Spinal cord (tissue), 10 donors: Measurements from ENCODE around the gene HAGH. TPM values are rescaled to one million over a fixed set of nuclear protein-coding genes. Genes with fewer than 3 reads are reported as not detected.

Source experiments
- DNase-seq, 6 donors: peaks; one replicate each; pipeline versions ENCODE4 v3.0.0 to v3.0.0-alpha.2; 2013 to 2015; ENCODE audit warnings: low spot score in 6 of 6, low read depth in 4 of 6
- H3K27ac ChIP-seq: one replicate; pipeline ENCODE4 v1.5.1; 2013; ENCODE audit warnings: low read depth, low read length, control low read depth
- H3K27me3 ChIP-seq: one replicate; pipeline ENCODE4 v1.6.1; 2013; ENCODE audit warnings: low read length; ENCODE audit not compliant: control insufficient read depth, insufficient read depth
- H3K36me3 ChIP-seq: one replicate; pipeline ENCODE4 v1.6.1; 2013; ENCODE audit warnings: low read length; ENCODE audit not compliant: control insufficient read depth, insufficient read depth
- H3K4me1 ChIP-seq: one replicate; pipeline ENCODE4 v1.6.1; 2013; ENCODE audit warnings: low read length; ENCODE audit not compliant: control insufficient read depth, insufficient read depth
- H3K4me3 ChIP-seq: one replicate; pipeline ENCODE4 v1.5.1; 2013; ENCODE audit warnings: low read depth, low read length, control low read depth
- H3K9me3 ChIP-seq: one replicate; pipeline ENCODE4 v1.6.1; 2013; ENCODE audit warnings: low read length; ENCODE audit not compliant: control insufficient read depth, insufficient read depth
- WGBS: methylation state at CpG from one replicate; pipeline ENCODE4 v1.1.5; 2013; ENCODE audit warnings: missing lambda C conversion rate; ENCODE audit not compliant: insufficient coverage; 5-methylcytosine and 5-hydroxymethylcytosine counted together
- polyA plus RNA-seq, 2 donors: library from polyadenylated mRNA; unstranded; fragments of 120-200 nt; gene quantifications; one replicate each; pipeline ENCODE4 v1.2.1, GENCODE V29; 2013; ENCODE audit not compliant: insufficient read length in 2 of 2
- total RNA-seq, 2 donors: library from RNA; depleted of rRNA in 1 of 2; stranded (reverse); fragments of 120-200 nt in 1 of 2; fragments of >200 nt in 1 of 2; gene quantifications; one replicate each; pipeline versions ENCODE4 v1.2.3 to v1.2.4, GENCODE V29; 2013 to 2014
- donor health status: healthy.

HAGH gene
- total and polyA plus RNA-seq, 4 donors = 68.6 to 99.3 (median 90.8) TPM

- no peaks in the 10 kb centered on the region for H3K36me3 ChIP-seq
- peaks cover 28% of the 10 kb centered on the region for H3K27me3 ChIP-seq
- H3K4me1 ChIP-seq = no peaks in the 10 kb centered on the region
- no peaks in the 10 kb centered on the region for H3K9me3 ChIP-seq
- 88% methylated on average over 5 of the region's 9 CpGs for WGBS
- no peak overlapping the region for H3K4me3 ChIP-seq
- no peak for DNase-seq
- no peak overlapping the region for H3K27ac ChIP-seq
Measured at GRCh38 chr16:1862394-1862793, 35.8 kb upstream of the HAGH start.

GRCh38 chr16:1861730-1862129, 35.1 kb upstream of the HAGH start:
- WGBS = 78% methylated on average over 2 of the region's 5 CpGs
- Histone ChIP-seq H3K27ac (no peak overlapping the region), H3K36me3 (no peaks in the 10 kb centered on the region), H3K27me3 (peaks cover 33% of the 10 kb centered on the region), H3K4me1 (no peaks in the 10 kb centered on the region), H3K4me3 (no peak overlapping the region), H3K9me3 (no peaks in the 10 kb centered on the region)
- no peak for DNase-seq

GRCh38 chr16:1859650-1860049, 33.0 kb upstream of the HAGH start:
- 33% methylated on average over 3 of the region's 8 CpGs for WGBS
- peaks cover 36% of the 10 kb centered on the region for H3K27me3 ChIP-seq

GRCh38 chr16:1858189-1858865, 31.7 kb upstream of the HAGH start:
- WGBS = 15% methylated on average over 6 of the region's 8 CpGs
- Histone ChIP-seq H3K4me1 (no peaks in the 10 kb centered on the region), H3K27ac (no peak overlapping the region), H3K4me3 (no peak overlapping the region), H3K27me3 (peaks cover 40% of the 10 kb centered on the region), H3K36me3 (no peaks in the 10 kb centered on the region), H3K9me3 (no peaks in the 10 kb centered on the region)
- DNase-seq = no peak

More at GRCh38 chr16:1859650-1860049, 33.0 kb upstream of the HAGH start:
- H3K4me3 ChIP-seq = no peak overlapping the region
- H3K4me1 ChIP-seq = no peaks in the 10 kb centered on the region
- no peak overlapping the region for H3K27ac ChIP-seq
- H3K36me3 ChIP-seq = no peaks in the 10 kb centered on the region
- DNase-seq = no peak
- no peaks in the 10 kb centered on the region for H3K9me3 ChIP-seq

- Histone ChIP-seq H3K27me3 (peaks cover 40% of the 10 kb centered on the region), H3K4me1 (no peaks in the 10 kb centered on the region), H3K36me3 (no peaks in the 10 kb centered on the region), H3K27ac (no peak overlapping the region), H3K4me3 (no peak overlapping the region), H3K9me3 (no peaks in the 10 kb centered on the region)
- no peak for DNase-seq
- WGBS = 40% methylated on average over 1 of the region's 5 CpGs
Measured at GRCh38 chr16:1857433-1858097, 30.9 kb upstream of the HAGH start.

GRCh38 chr16:1851793-1852192, 25.2 kb upstream of the HAGH start:
- Histone ChIP-seq H3K4me3 (no peak overlapping the region), H3K27me3 (peaks cover 13% of the 10 kb centered on the region), H3K9me3 (no peaks in the 10 kb centered on the region), H3K36me3 (no peaks in the 10 kb centered on the region), H3K4me1 (no peaks in the 10 kb centered on the region), H3K27ac (no peak overlapping the region)
- peak in 2 of 6 donors; percentile 6 to 93 for DNase-seq
- WGBS = 57% methylated on average over 1 of the region's 4 CpGs

- no peak overlapping the region for H3K27ac ChIP-seq
- H3K4me1 ChIP-seq = no peaks in the 10 kb centered on the region
- peaks cover 15% of the 10 kb centered on the region for H3K27me3 ChIP-seq
- no peaks in the 10 kb centered on the region for H3K36me3 ChIP-seq
- no peaks in the 10 kb centered on the region for H3K9me3 ChIP-seq
- DNase-seq = no peak
- 81% methylated on average over 7 of the region's 7 CpGs for WGBS
- H3K4me3 ChIP-seq = no peak overlapping the region
Measured at GRCh38 chr16:1850981-1851380, 24.4 kb upstream of the HAGH start.

- H3K4me3 ChIP-seq = no peak overlapping the region
- DNase-seq = no peak
- no CpG with 5 or more reads among the region's 1 CpG for WGBS
- H3K9me3 ChIP-seq = no peaks in the 10 kb centered on the region
- H3K27me3 ChIP-seq = peaks cover 4% of the 10 kb centered on the region
- no peaks in the 10 kb centered on the region for H3K4me1 ChIP-seq
- no peak overlapping the region for H3K27ac ChIP-seq
- no peaks in the 10 kb centered on the region for H3K36me3 ChIP-seq
Measured at GRCh38 chr16:1846416-1846815, 19.8 kb upstream of the HAGH start.

GRCh38 chr16:1845985-1846384, 19.4 kb upstream of the HAGH start:
- DNase-seq = no peak
- no peaks in the 10 kb centered on the region for H3K9me3 ChIP-seq
- no peak overlapping the region for H3K4me3 ChIP-seq
- H3K4me1 ChIP-seq = no peaks in the 10 kb centered on the region
- H3K36me3 ChIP-seq = no peaks in the 10 kb centered on the region
- no peak overlapping the region for H3K27ac ChIP-seq
- 70% methylated on average over 3 of the region's 4 CpGs for WGBS
- peaks cover 4% of the 10 kb centered on the region for H3K27me3 ChIP-seq

GRCh38 chr16:1839554-1839953, 12.9 kb upstream of the HAGH start:
- peaks cover 4% of the 10 kb centered on the region for H3K36me3 ChIP-seq
- H3K9me3 ChIP-seq = no peaks in the 10 kb centered on the region
- no peaks in the 10 kb centered on the region for H3K27me3 ChIP-seq
- no peak overlapping the region for H3K27ac ChIP-seq
- no peaks in the 10 kb centered on the region for H3K4me1 ChIP-seq
- H3K4me3 ChIP-seq = no peak overlapping the region
- DNase-seq = no peak
- 62% methylated on average over 9 of the region's 9 CpGs for WGBS
